IPS-NIHi7 (cell line): ENCODE data around the gene CDC34.

Source experiments
- DNase-seq: peaks from one replicate; pipeline ENCODE4 v3.0.0; 2012; ENCODE audit warnings: mixed read lengths; ENCODE audit errors: extremely low spot score

CDC34 gene

GRCh38 chr19:542173-542866 lies 10.8 kb downstream of the CDC34 start:
- no peak for DNase-seq

GRCh38 chr19:543910-544608 lies 12.5 kb downstream of the CDC34 start, which contains the start of gene GZMM:
Gene GZMM (plus strand): TSS chr19:544053. CDS start chr19:544072, 19 bp downstream.
- DNase-seq = no peak

GRCh38 chr19:547117-547516 lies 15.6 kb downstream of the CDC34 start:
- no peak for DNase-seq

DNA sequence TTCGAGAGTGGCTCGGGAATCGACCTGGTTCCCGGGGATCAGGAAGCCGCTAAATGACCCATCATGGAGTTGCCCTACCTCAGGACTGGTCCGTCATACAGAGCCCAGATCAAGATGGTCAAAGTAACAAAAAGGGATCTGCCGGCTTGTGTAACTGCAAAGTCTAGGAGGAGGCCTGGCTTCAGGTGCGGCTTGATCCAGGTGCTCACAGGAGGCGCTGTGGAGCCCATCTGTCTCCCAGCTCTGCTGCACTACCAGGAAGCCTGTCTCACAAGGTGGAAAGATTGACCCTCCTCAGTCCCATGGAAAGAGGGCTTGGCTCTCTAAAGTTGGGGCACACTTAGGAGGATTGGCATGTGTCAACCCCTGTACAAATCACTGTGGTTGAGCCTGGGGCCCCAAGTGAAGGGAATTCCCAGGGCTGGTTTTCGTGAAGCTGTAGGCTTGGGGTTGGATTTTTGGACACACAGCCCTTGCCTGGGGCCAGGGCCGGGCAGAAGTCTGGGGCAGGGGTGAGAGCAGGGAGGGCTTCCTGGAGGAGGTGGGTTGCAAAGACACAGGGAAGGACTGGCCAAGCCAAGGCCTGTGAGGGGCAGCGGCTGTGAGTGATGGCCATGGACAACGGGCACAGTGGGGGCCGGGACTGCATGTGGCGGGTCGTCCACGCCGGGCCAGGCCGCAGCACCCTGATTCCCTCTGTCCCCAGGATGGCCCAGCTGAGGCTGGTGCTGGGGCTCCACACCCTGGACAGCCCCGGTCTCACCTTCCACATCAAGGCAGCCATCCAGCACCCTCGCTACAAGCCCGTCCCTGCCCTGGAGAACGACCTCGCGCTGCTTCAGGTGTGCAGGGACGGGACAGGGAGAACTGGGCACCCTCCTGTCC lies 16.5 kb downstream of the CDC34 start:
- DNase-seq = no peak

DNA sequence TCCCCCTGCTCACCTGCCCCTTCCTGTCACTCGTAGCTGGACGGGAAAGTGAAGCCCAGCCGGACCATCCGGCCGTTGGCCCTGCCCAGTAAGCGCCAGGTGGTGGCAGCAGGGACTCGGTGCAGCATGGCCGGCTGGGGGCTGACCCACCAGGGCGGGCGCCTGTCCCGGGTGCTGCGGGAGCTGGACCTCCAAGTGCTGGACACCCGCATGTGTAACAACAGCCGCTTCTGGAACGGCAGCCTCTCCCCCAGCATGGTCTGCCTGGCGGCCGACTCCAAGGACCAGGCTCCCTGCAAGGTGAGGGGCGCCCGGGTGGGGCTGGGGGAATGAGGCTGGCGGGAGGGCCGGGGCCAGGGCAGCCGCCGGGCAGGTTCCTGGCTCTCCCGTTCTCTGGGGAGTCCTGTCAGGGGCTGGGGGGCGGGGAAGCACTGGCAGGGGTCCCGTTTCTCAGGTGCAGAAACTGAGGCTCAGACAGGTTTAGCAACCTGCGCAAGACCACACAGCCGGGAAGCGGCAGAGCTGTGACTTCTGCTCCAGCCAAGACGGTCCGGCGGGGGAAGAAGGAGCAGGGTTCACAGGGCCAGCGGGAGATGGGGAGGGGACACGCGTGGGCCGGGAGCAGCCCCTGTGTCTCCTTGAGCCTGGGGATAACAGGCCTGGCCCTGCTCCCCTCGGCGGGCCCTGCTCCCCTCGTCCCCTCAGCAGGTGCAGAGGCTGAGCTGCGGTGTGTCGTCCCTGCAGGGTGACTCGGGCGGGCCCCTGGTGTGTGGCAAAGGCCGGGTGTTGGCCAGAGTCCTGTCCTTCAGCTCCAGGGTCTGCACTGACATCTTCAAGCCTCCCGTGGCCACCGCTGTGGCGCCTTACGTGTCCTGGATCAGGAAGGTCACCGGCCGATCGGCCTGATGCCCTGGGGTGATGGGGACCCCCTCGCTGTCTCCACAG lies 17.6 kb downstream of the CDC34 start:
- no peak for DNase-seq

GRCh38 chr19:554817-555216 lies 23.3 kb downstream of the CDC34 start:
- no peak for DNase-seq

DNA sequence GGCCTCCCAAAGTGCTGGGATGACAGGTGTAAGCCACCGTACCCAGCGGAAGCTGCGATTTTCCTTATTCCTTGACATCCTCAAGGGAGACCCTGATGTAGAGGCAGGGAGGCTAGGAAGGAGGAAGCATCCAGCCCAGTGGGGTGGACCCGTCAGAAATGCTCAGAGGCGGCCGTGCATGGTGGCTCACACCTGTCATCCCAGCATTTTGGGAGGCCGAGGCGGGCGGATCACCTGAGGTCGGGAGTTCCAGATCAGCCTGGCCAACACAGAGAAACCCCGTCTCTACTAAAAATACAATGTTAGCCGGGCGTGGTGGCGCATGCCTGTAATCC lies 23.9 kb downstream of the CDC34 start:
- DNase-seq = no peak

DNA sequence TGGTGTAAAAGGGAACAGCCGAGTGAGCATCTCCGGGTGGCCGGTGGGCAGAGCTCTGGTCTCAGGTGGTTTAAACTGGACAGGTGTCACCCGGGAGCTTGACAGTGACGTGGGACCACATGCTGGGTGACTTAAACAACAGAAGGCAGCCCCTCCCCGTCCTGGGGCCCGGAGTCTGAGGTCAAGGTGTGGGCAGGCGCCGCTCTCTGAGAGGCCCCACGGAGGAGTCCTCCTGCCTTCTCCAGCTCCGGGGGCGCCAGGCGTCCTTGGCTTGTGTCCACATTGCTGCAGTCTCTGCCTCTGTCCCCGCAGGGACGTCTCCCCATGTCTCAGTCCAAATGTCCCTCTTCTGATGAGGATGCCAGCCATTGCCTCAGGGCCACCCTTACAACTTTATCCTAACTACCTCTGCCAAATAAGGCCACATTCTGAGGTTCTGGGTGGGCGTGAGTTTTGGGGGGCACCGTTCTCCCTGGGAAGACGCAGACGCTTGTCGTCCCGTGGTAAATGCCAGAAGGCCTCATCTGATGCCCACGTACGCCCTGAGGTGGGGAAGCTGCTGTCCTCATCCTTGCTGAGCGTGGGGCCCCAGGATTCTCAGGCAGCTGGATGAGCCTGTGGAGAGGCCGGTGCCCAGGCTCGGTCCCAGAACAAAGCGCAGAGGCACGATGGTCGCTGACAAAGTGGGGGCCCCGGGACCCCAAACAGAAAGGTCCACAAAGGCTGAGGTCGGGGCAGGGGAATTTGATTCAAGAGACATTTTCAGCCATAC lies 25.2 kb downstream of the CDC34 start:
- DNase-seq = no peak

DNA sequence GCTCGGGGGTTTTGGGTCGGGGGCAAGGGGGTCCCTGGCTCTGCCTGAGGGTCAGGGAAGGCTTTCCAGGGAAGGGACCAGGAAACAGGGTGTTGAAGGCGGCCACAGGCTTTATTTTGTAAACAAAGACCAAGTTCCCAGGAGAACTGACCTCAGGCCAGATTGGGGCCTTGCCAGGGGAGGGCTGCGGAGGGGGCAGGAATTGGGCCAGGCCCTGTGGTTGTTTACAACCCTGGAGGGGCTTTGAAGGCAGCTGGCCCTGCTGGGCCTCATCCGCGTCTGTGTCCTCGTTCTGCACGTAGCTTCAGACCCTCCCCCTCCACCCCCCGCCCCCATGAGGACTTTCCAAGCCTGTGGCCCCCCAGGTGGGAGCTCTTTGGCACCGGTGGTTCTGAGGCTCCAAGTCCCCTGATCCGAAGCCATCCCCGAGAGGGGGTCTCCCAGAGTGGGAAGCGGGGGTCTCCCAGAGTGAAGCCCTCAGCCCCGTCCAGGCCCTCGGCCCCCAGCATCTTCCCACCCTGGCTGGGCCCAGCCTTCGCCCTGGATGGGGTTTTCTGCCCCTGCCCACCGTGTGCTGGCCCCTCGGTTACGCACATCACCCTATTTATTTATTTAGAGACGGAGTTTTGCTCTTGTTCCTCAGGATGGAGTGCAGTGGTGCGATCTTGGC lies 27.3 kb downstream of the CDC34 start:
- no peak for DNase-seq

GRCh38 chr19:560121-560520 lies 28.6 kb downstream of the CDC34 start:
- DNase-seq = no peak

GRCh38 chr19:566403-566802 lies 34.8 kb downstream of the CDC34 start:
- DNase-seq = no peak

- no peak for DNase-seq
Measured at GRCh38 chr19:566844-567243, 35.3 kb downstream of the CDC34 start.

DNA sequence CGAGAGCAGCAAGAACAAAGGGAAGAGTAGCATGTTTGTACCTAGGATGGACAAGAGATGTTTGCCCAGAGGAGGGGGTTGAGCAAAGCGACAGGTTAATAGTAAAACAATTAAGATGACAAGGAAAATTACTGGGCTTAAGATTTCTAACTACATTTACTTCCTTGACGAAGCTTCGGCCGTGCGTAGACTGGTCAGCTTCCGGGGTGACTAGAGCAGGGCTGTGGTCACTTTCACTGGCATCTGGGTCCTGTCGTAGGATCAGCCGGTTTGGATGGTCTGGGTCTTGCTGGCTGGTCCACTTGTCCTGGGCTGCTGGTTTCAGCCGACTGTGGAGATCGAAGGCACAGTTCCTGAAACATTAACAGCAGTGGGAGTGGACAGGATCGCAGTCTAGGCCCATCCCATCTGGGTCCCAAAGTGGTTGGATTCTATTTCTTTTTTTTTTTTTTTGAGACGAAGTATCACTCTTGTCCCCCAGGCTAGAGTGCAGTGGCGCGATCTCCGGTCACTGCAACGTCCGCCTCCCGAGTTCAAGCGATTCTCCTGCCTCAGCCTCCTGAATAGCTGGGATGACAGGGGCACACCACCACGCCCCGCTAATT lies 35.8 kb downstream of the CDC34 start:
- no peak for DNase-seq

DNA sequence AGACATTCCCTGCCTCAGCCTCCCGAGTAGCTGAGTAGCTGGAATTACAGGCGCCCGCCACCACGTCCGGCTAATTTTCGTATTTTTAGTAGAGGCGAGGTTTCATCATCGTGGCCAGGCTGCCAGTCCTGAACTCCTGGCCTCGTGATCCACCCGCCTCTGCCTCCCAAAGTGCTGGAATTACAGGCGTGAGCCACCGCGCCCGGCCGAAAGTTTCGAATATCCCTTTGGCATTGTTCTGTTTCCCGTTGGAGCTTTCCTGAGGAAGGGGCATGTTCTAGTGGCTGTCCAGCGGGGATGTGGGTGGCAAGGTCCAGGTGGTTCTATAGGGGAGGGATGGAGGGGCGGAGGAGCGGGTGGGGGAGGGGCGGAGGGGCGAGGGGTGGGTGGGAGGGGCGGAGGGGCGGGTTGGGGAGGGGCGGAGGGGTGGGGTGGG lies 38.7 kb downstream of the CDC34 start:
- DNase-seq = no peak

- no peak for DNase-seq
Measured at GRCh38 chr19:570937-571565, 39.5 kb downstream of the CDC34 start.

- no peak for DNase-seq
Measured at GRCh38 chr19:571566-571974, 40.0 kb downstream of the CDC34 start.

- peak; percentile 99 for DNase-seq
Measured at GRCh38 chr19:572140-572742, 40.7 kb downstream of the CDC34 start, which contains the start of gene BSG. Gene BSG (plus strand): TSS chr19:572596. CDS start chr19:572635, 39 bp downstream.

DNA sequence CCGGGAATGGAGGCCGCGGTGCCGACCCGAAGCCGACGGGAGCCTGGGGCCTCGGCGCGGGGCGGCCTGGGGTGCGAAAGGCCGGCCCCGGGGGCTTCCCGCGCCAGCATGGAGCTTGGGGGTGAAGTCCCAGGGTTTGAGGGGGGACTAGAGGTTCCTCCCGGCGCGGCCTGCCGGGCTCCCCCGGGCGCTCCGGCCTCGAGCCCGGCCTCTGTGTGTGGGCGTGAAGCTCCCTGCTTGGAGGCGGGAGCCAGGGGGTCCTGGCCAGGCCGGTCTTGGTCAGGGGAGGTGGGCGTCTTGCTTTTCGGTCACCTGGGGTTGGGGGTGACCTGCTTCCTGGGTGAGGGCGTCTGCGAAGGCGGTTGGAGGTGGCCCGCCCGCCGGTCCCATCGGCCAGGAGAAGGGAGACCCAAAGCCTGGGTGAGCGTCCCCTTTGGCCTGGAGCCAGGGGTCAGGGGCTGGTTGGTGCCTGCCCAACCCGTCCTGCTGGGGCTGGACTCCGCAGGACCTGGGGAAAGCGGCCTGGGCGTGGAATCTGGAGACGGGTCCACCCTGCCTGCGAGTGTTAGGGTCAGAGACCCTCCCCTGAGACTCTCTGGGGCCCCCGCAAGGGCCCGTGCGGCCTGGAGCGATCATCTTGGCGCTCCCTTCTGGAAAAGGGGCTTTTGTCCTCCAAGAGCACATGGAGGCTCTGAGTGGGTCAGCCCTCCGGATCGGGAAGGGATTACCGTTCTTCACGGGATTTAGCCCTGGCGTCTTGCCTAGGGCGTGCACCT lies 41.4 kb downstream of the CDC34 start:
- no peak for DNase-seq
